Measurements from ENCODE around the gene ROBO2. TPM values are rescaled to one million over a fixed set of nuclear protein-coding genes. Genes with fewer than 3 reads are reported as not detected.

Gene ROBO2
- total RNA-seq, 2 experiments from 2014 or later = not detected

DNA sequence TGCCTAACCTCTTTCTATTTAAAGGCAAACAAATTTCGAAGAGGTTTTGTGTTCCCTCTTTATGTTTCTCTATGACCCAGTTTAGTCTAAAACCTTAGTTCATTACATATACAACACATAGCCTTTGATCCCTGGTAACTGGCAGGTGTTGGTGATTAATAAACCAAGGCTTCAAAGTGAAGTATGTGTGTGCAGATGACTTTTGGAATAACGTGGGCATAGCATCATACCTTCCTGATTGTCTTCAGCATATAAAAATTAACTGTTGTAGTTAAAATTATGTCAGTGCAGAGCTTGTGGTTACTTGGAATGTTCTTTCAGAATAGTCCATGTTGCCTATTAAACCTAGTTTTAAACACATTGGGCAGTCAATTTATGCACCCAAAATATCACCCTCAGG lies 608.3 kb downstream of the ROBO2 start:
- no peaks in the 10 kb centered on the region for H3K36me3 Mint-ChIP-seq
- no peak for DNase-seq
- no peak overlapping the region for H3K4me3 Mint-ChIP-seq
- ChIA-PET POLR2A (no interaction called here), CTCF (no interaction called here)
- intact Hi-C loops (cut with micrococcal nuclease) = no loop called here
- no peaks in the 10 kb centered on the region for H3K27me3 Mint-ChIP-seq
- peaks cover 9% of the 10 kb centered on the region for H3K9me3 Mint-ChIP-seq
- H3K4me1 Mint-ChIP-seq (ENCODE audit: low read depth) = no peaks in the 10 kb centered on the region
- H3K27ac Mint-ChIP-seq = no peak overlapping the region

DNA sequence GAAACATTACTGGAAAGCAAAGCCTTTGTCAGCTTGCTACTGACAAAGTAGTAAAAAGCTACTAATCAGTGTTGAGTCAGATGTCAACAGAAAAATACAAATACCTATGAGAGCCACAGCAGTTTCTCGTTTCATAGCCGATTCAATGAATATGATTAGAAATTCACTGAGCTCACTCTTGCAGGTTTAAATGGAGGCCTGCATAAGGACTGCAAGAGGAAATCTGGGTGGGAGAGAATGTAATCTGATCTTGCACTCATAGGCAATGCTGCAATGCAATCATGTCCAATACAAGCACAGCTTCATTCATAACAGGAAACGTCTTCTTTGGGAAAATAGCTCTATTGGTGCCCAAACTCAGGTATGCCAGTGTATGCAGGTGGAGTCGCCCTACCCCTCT lies 608.8 kb downstream of the ROBO2 start:
- no peaks in the 10 kb centered on the region for H3K27me3 Mint-ChIP-seq
- POLR2A ChIA-PET = no interaction called here

DNA sequence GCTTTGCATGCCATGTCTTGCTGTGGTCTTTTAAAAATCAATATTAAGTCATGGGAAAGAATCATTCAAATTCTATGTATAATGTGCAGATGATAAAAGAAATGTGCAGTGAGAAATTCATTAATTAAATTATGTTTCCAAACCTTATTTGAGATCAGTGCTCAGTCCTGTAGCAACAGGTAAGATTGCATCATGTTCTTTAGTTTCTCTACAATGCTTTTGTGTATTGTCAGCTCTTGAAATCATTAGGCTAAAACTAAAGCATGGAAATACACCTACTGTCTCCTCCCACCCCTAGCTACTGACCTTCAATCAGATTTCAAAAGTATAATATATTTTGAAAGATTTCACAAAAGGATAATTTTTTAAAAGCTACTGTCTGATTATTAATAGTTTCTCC lies 612.7 kb downstream of the ROBO2 start:
- POLR2A ChIA-PET = no interaction called here
- Mint-ChIP-seq H3K27ac (no peak overlapping the region), H3K27me3 (no peaks in the 10 kb centered on the region), H3K4me1 (ENCODE audit: low read depth) (no peaks in the 10 kb centered on the region), H3K4me3 (no peak overlapping the region), H3K36me3 (no peaks in the 10 kb centered on the region), H3K9me3 (peaks cover 12% of the 10 kb centered on the region)
- no peak for DNase-seq
- CTCF ChIA-PET = interaction anchor here (0.6 kb wide), 1 partner anchor 1887 kb away, joined by 3 read pairs; no protein-coding TSS in a partner anchor
- intact Hi-C loops (cut with micrococcal nuclease) = no loop called here

More for the DNA sequence above, 608.8 kb downstream of the ROBO2 start:
- Mint-ChIP-seq H3K4me3 (no peak overlapping the region), H3K9me3 (peaks cover 10% of the 10 kb centered on the region), H3K36me3 (no peaks in the 10 kb centered on the region), H3K27ac (no peak overlapping the region), H3K4me1 (ENCODE audit: low read depth) (no peaks in the 10 kb centered on the region)
- DNase-seq = no peak
- CTCF ChIA-PET = no interaction called here
- intact Hi-C loops (cut with micrococcal nuclease) = no loop called here

DNA sequence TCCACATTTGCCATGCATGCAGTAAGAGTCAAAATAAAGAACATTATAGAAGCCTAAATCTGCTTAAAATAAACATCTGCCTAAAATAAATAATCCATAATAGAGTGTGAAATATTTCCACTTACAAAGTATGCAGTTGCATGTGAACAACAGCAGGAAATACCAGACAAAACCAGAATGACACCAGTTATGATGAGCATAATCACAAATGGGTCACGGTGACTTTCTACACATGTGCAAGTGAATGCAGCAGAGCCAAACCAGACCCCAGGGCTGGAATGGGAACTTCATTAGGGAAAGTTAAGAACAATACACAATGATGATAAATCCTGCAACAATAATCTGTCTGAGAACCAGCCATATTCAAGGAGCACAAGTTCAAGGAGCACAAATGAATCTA lies 615.5 kb downstream of the ROBO2 start:
- Mint-ChIP-seq H3K27ac (no peak overlapping the region), H3K9me3 (peaks cover 24% of the 10 kb centered on the region), H3K4me1 (ENCODE audit: low read depth) (no peaks in the 10 kb centered on the region), H3K4me3 (no peak overlapping the region), H3K27me3 (no peaks in the 10 kb centered on the region), H3K36me3 (no peaks in the 10 kb centered on the region)
- no peak for DNase-seq
- CTCF ChIA-PET = no interaction called here
- intact Hi-C loops (cut with micrococcal nuclease) = no loop called here
- POLR2A ChIA-PET = no interaction called here

DNA sequence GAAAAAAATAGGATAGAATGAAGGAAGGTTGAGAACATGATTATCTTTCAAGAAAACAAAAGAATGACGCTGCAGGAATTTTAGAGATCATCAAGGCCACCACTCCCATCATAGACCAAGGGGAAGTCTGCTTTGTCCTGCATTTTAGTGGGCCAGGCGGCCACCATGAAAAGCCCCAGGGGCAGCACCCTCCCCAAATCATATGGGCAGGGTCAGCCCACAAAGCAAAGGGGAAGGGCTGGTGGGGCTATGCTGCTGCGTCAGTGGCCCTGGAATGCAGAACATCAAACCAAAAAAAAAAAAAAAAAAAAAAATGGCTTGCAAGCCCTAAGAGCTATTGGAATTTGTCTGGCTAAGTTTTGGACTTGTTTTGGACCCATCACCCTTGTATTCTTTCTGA lies 620.8 kb downstream of the ROBO2 start:
- no peak overlapping the region for H3K27ac Mint-ChIP-seq
- H3K36me3 Mint-ChIP-seq = no peaks in the 10 kb centered on the region
- no peaks in the 10 kb centered on the region for H3K4me1 Mint-ChIP-seq (ENCODE audit: low read depth)
- ChIA-PET POLR2A (no interaction called here), CTCF (no interaction called here)
- H3K27me3 Mint-ChIP-seq = no peaks in the 10 kb centered on the region
- intact Hi-C loops (cut with micrococcal nuclease) = no loop called here
- DNase-seq = no peak
- no peak overlapping the region for H3K4me3 Mint-ChIP-seq
- H3K9me3 Mint-ChIP-seq = peaks cover 32% of the 10 kb centered on the region

DNA sequence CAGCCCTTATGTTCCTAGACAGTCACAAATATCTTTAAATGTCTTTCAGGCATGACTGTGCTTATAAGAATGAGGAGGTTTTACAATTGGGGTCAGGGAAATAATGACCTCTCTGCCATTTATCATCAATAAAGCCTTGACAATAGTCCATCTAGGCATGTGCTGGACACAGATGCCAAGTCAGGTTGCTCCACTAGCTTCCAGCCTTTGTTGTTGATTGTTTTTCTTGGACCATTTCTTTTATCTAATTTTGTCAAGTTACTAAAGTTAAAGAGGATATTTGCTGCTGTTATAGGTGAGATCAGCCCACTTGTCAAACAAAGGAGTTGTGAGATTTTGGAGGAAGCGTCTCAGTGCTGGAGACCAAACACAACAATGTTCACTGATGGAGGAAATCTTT lies 628.0 kb downstream of the ROBO2 start:
- Mint-ChIP-seq H3K27me3 (no peaks in the 10 kb centered on the region), H3K27ac (no peak overlapping the region), H3K4me3 (no peak overlapping the region), H3K4me1 (ENCODE audit: low read depth) (no peaks in the 10 kb centered on the region), H3K9me3 (peaks cover 29% of the 10 kb centered on the region), H3K36me3 (no peaks in the 10 kb centered on the region)
- POLR2A ChIA-PET = no interaction called here
- no peak for DNase-seq
- CTCF ChIA-PET = no interaction called here
- intact Hi-C loops (cut with micrococcal nuclease) = no loop called here

DNA sequence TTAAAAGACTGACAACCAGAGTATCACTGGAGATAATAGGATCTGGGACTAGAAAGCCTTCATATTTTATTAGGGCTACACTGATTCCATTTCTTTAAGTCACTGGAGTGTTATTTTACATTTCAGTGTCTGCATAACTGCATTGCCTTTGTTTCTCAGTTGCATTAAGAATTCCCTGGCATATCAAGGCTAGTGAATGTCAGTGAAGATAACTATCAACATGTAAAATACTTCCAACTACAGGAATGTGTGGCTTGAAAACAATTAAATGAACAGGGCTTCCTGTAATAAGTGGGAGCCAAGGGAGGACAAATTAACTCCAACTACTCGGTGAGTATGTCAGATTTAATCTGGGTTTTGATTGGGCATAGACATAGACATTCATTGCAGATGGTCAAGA lies 628.5 kb downstream of the ROBO2 start:
- intact Hi-C loops (cut with micrococcal nuclease) = no loop called here
- H3K9me3 Mint-ChIP-seq = peaks cover 26% of the 10 kb centered on the region
- DNase-seq = no peak
- ChIA-PET CTCF (no interaction called here), POLR2A (no interaction called here)
- H3K27ac Mint-ChIP-seq = no peak overlapping the region
- H3K4me1 Mint-ChIP-seq (ENCODE audit: low read depth) = no peaks in the 10 kb centered on the region
- no peaks in the 10 kb centered on the region for H3K27me3 Mint-ChIP-seq
- no peak overlapping the region for H3K4me3 Mint-ChIP-seq
- H3K36me3 Mint-ChIP-seq = no peaks in the 10 kb centered on the region

DNA sequence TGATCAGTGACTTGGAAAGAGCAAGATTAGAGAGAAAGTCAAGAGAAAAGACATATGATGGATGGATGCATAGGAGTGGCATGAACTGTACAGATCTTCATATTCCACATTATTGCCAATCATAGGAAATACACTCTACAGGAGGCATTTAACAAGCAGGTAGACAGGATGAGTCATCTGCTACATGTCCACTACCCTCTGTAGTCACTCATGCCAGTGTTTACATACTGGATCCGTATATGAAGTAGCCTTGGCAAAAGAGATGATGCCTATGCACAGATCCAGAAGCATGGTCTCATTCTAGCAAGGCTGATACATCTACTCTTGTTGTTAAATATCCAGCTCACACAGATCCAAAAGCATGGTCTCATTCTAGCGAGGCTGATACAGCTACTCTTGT lies 632.1 kb downstream of the ROBO2 start:
- Mint-ChIP-seq H3K4me1 (ENCODE audit: low read depth) (no peaks in the 10 kb centered on the region), H3K4me3 (no peak overlapping the region), H3K9me3 (peaks cover 28% of the 10 kb centered on the region), H3K36me3 (no peaks in the 10 kb centered on the region), H3K27me3 (no peaks in the 10 kb centered on the region), H3K27ac (no peak overlapping the region)
- ChIA-PET CTCF (no interaction called here), POLR2A (no interaction called here)
- no peak for DNase-seq
- intact Hi-C loops (cut with micrococcal nuclease) = no loop called here

DNA sequence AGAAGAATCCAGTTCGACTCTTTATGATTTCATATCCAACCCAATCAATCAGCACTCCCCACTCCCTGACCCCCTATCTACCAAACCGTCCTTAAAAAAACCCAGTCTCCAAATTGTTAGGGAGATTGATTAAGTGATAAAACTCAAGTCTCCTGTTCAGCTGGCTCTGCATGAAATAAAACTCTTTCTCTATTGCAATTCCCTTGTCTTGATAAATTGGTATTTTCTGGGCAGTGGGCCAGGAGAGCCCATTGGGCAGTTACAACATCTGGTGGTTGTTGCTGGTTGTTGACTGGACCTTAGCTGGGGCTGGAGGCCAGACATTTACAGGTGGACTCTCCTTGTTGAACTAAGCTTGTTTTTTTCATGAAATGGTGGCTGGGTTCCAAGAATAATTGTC lies 642.3 kb downstream of the ROBO2 start:
- CTCF ChIA-PET = no interaction called here
- Mint-ChIP-seq H3K9me3 (peaks cover 27% of the 10 kb centered on the region), H3K27me3 (no peaks in the 10 kb centered on the region), H3K36me3 (no peaks in the 10 kb centered on the region), H3K4me3 (no peak overlapping the region), H3K4me1 (ENCODE audit: low read depth) (no peaks in the 10 kb centered on the region), H3K27ac (no peak overlapping the region)
- DNase-seq = no peak
- intact Hi-C loops (cut with micrococcal nuclease) = no loop called here
- POLR2A ChIA-PET = no interaction called here

DNA sequence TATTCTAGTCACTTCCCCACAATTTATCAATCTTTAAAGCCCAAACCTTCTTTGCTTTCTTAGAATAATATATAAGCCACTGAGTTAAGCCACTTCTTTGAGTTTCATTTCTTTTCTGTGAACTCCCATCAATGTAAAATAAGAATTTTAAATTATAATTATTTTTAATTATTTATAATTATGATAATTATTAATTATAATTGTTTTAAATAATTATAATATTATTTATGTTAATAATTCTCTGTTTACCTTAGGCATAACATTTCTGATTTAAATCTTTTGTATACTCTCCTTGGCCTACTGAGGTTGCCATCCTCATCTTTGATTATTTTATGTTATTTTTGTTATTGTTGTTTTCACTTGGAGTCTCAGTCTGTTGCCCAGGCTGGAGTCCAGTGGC lies 644.2 kb downstream of the ROBO2 start:
- H3K9me3 Mint-ChIP-seq = peaks cover 27% of the 10 kb centered on the region
- H3K4me3 Mint-ChIP-seq = no peak overlapping the region
- H3K27me3 Mint-ChIP-seq = no peaks in the 10 kb centered on the region
- no peaks in the 10 kb centered on the region for H3K4me1 Mint-ChIP-seq (ENCODE audit: low read depth)
- DNase-seq = no peak
- no peak overlapping the region for H3K27ac Mint-ChIP-seq
- no peaks in the 10 kb centered on the region for H3K36me3 Mint-ChIP-seq
- intact Hi-C loops (cut with micrococcal nuclease) = no loop called here
- CTCF ChIA-PET = no interaction called here
- POLR2A ChIA-PET = no interaction called here

DNA sequence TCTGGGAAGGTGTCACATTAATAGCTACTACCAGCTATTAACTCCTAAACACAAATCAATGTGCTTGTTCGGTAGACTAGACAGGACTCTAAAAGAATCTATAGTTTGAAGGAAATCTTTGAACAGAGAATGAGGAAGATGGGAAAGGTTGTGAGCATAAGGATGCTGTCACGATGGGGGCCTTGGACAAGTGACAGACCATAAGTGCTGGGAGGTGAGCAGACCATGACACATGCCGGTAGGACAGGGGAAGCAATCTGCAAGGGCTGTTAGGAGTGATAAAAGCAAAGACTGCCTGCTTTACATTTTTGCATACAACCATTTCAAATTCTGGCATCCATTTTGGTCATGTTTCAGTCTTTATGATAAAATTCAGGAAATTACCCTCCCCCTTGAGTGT lies 645.8 kb downstream of the ROBO2 start:
- Mint-ChIP-seq H3K36me3 (no peaks in the 10 kb centered on the region), H3K27me3 (no peaks in the 10 kb centered on the region), H3K4me1 (ENCODE audit: low read depth) (no peaks in the 10 kb centered on the region), H3K27ac (no peak overlapping the region), H3K4me3 (no peak overlapping the region), H3K9me3 (peaks cover 28% of the 10 kb centered on the region)
- ChIA-PET CTCF (no interaction called here), POLR2A (no interaction called here)
- intact Hi-C loops (cut with micrococcal nuclease) = no loop called here
- DNase-seq = no peak

DNA sequence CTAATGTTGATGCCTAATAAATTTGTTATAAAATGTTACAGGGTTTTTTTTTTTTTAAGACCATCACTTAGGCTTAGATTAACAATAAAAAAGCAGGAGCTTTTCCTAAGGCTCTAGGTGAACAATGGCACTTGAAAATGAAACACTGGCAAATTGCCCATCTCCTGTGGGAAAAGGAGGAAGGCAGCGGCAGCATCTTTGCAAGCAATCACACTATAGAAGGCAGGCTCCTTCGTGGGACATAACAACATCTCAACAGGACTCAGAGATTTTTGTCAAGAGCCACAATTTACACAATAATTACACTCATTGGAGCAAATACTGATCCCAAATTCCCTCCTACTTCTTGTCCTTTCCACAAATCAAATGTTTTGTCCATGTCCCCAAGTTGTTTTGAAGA lies 646.7 kb downstream of the ROBO2 start:
- Mint-ChIP-seq H3K36me3 (no peaks in the 10 kb centered on the region), H3K27ac (no peak overlapping the region), H3K4me1 (ENCODE audit: low read depth) (no peaks in the 10 kb centered on the region), H3K27me3 (no peaks in the 10 kb centered on the region), H3K9me3 (peaks cover 27% of the 10 kb centered on the region), H3K4me3 (no peak overlapping the region)
- CTCF ChIA-PET = no interaction called here
- POLR2A ChIA-PET = no interaction called here
- DNase-seq = no peak
- intact Hi-C loops (cut with micrococcal nuclease) = no loop called here

DNA sequence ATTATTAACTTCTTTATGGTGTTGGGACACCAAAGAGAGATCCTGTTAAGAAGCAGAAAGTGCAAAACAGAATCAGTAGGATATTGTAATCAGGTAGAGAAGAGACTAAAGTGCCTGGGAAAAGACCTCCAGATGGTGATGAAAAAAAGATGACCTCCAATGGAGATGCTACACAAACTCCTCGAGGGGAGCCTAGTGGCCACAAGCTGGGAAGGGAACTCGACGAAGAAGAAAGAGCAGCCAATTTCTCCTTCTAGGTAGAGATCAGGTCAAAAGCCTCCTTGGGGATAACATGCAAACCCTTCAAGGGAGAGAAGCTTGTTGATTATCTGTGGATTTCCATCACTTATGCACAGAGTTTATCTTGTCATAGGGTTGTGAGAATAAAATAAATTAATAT lies 647.6 kb downstream of the ROBO2 start:
- CTCF ChIA-PET = no interaction called here
- no peaks in the 10 kb centered on the region for H3K27me3 Mint-ChIP-seq
- POLR2A ChIA-PET = no interaction called here
- H3K9me3 Mint-ChIP-seq = peaks cover 19% of the 10 kb centered on the region
- no peak overlapping the region for H3K27ac Mint-ChIP-seq
- DNase-seq = no peak
- no peaks in the 10 kb centered on the region for H3K36me3 Mint-ChIP-seq
- H3K4me1 Mint-ChIP-seq (ENCODE audit: low read depth) = no peaks in the 10 kb centered on the region
- no peak overlapping the region for H3K4me3 Mint-ChIP-seq
- intact Hi-C loops (cut with micrococcal nuclease) = no loop called here

DNA sequence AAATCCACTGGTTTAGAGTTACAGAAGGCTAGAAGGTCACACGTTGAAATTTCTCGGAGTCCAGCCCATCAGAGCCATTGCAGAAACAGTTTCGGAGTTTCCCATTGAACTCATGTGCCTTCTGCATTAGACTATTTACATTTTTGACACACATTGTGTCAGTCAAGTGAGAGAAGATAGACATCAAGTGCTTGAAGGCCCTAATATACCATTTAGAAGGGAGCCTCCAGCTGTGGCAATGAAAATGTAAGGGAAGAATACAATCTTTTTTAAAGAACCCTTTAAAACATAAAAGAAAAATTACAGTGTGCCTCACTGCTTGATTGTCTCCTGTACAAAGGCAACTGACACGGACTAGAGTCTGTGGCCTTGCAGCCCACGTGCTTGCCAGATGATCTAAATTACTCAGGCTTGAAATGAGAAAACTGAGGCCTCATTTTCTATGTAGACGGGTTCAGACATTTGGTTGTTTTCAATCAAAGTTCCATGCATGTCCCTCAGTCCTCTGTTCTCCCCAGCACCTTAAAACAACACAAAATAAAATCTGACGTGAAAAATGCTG lies 650.5 kb downstream of the ROBO2 start:
- CTCF ChIA-PET = no interaction called here
- no peaks in the 10 kb centered on the region for H3K27me3 Mint-ChIP-seq
- POLR2A ChIA-PET = no interaction called here

More for the DNA sequence above, 650.5 kb downstream of the ROBO2 start:
- no peak overlapping the region for H3K4me3 Mint-ChIP-seq
- intact Hi-C loops (cut with micrococcal nuclease) = no loop called here
- no peaks in the 10 kb centered on the region for H3K4me1 Mint-ChIP-seq (ENCODE audit: low read depth)
- H3K36me3 Mint-ChIP-seq = no peaks in the 10 kb centered on the region
- no peak for DNase-seq
- peaks cover 14% of the 10 kb centered on the region for H3K9me3 Mint-ChIP-seq
- H3K27ac Mint-ChIP-seq = no peak overlapping the region

All from activated CD4-positive, alpha-beta memory T cell treated with anti-CD3 and anti-CD28 coated beads for 36 hours (primary cell).